ENCODE measurements around the gene SH3BGRL2. TPM values are rescaled to one million over a fixed set of nuclear protein-coding genes. Genes with fewer than 3 reads are reported as not detected.

SH3BGRL2 gene
- total and polyA plus RNA-seq, 2 of the 4 experiments (the other 2 are of a cell fraction), result 2.4 to 5.6 TPM

GRCh38 chr6:79708095-79708791, 77.1 kb downstream of the SH3BGRL2 start:
- H3K4me3 ChIP-seq (ENCODE audit: insufficient read depth, low read depth, low read length), result no peak overlapping the region
- H3K9ac ChIP-seq (ENCODE audit: low read depth, low read length), result no peak overlapping the region
- dilution Hi-C loops (cut with HindIII; ENCODE audit: low sequenced_read_pairs, unreplicated experiment), result no loop called here
- no peaks in the 10 kb centered on the region for H3K9me1 ChIP-seq (ENCODE audit: insufficient read depth, low read length)
- no peak overlapping the region for H2BK20ac ChIP-seq (ENCODE audit: low read depth, low read length)
- no peak overlapping the region for H2BK5ac ChIP-seq (ENCODE audit: low read depth, low read length, poor library complexity, severe bottlenecking)
- TF ChIP-seq MAFK (IDR thresholded peaks at IDR 0.05; ENCODE audit: low read depth, low read length) (peak; percentile 91), RFX5 (IDR thresholded peaks at IDR 0.05; ENCODE audit: low read depth, low read length) (no peak)
- H2BK120ac ChIP-seq (ENCODE audit: low read depth, low read length), result no peak overlapping the region
- H2AFZ ChIP-seq (replicated peaks; ENCODE audit: low read length, poor library complexity), result no peak overlapping the region
- no TSS peak for BruUV-seq (replicated peaks)
- H3K23ac ChIP-seq (ENCODE audit: low read depth, low read length), result no peak overlapping the region
- H3K18ac ChIP-seq (ENCODE audit: low read depth, low read length), result no peak overlapping the region
- no peak overlapping the region for H2BK15ac ChIP-seq (ENCODE audit: low read depth, low read length)
- POLR2A ChIA-PET (ENCODE audit: unreplicated experiment), result no interaction called here
- CTCF ChIA-PET, result no interaction called here
- WGBS, 2 experiments (ENCODE audit: extremely low coverage in 2 of 2, insufficient read length in 1 of 2), result 90% methylated on average over 2 of the region's 3 CpGs; no CpG with 5 or more reads in 1 of the 2 experiments
- H3K14ac ChIP-seq (replicated peaks; ENCODE audit: low read depth, low read length), result no peak overlapping the region
- no peak overlapping the region for H2AK5ac ChIP-seq (ENCODE audit: low read depth, low read length)
- H3K27me3 ChIP-seq (ENCODE audit: control insufficient read depth, insufficient read depth, low read length), result no peaks in the 10 kb centered on the region; the same call in 1 of the 2 replicates
- H4K20me1 ChIP-seq (ENCODE audit: insufficient read depth, low read length), result no peaks in the 10 kb centered on the region
- no peaks in the 10 kb centered on the region for H3K4me1 ChIP-seq (ENCODE audit: control insufficient read depth, insufficient read depth, low read length)
- no peak overlapping the region for H3K4ac ChIP-seq (ENCODE audit: low read depth, low read length)
- intact Hi-C loops (cut with micrococcal nuclease), result no loop called here
- H3K27ac ChIP-seq (ENCODE audit: insufficient read depth, low read length), result no peak overlapping the region
- no peak overlapping the region for H3K56ac ChIP-seq (ENCODE audit: extremely low read depth, insufficient read depth, low read length)
- H3K79me1 ChIP-seq (ENCODE audit: low read depth in 1 of 2, low read length in 2 of 2), result no peaks in the 10 kb centered on the region
- H3K4me2 ChIP-seq (ENCODE audit: low read depth, low read length), result no peak overlapping the region
- no peaks in the 10 kb centered on the region for H3K9me3 ChIP-seq (ENCODE audit: control insufficient read depth, insufficient read depth, low read length)
- H3K36me3 ChIP-seq (ENCODE audit: control insufficient read depth, insufficient read depth, low read length), result no peaks in the 10 kb centered on the region
- in situ Hi-C loops (cut with MboI; ENCODE audit: low sequenced_read_pairs), result no loop called here
- H2AK9ac ChIP-seq (replicated peaks; ENCODE audit: low read depth, low read length, poor library complexity), result no peak overlapping the region
- no peak for DNase-seq
- ATAC-seq (ENCODE audit: low read depth), result no peak
- H4K8ac ChIP-seq (ENCODE audit: low read depth in 2 of 2, low read length in 2 of 2), result no peak overlapping the region
- no peak overlapping the region for H4K5ac ChIP-seq (ENCODE audit: low read depth, low read length)
- H4K91ac ChIP-seq (ENCODE audit: insufficient read depth, low read depth, low read length), result no peak overlapping the region

Measured in IMR-90 (cell line).